Measurements from ENCODE around the gene ANKRD13A. TPM values are rescaled to one million over a fixed set of nuclear protein-coding genes. Genes with fewer than 3 reads are reported as not detected.

ANKRD13A gene
- total and polyA plus RNA-seq, 4 donors: 31.2 to 46.1 (median 37.3) TPM

DNA sequence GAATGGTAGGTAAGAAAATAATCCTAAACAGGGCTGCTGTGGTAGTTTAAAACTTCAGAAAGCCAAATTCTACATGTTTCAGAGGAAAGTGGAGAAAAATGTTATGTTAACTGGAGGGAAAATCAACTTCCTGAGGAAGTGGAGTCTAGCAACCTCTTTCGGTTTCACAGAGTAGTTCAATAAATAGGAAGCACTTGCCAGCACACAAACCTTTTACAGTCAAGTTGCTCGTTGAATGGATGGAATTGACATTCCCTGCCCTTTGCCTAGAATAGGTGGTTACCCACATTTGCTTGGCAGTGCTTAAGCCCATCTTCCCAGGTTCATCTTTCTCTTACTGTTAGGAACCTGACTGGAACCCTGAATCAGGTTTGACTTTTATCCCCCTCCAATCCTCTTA is 15.9 kb downstream of the ANKRD13A start:
- 100% methylated on average over 1 of the region's 2 CpGs for WGBS (ENCODE audit: insufficient coverage)

GRCh38 chr12:110020956-110021355 is 21.7 kb downstream of the ANKRD13A start:
- Histone ChIP-seq H3K27ac (ENCODE audit: low read depth, low read length) (no peak overlapping the region), H3K27me3 (ENCODE audit: control insufficient read depth, insufficient read depth, low read length) (no peaks in the 10 kb centered on the region), H3K4me1 (ENCODE audit: control insufficient read depth, insufficient read depth, low read length) (peaks cover 11% of the 10 kb centered on the region), H3K4me3 (ENCODE audit: low read depth, low read length) (no peak overlapping the region), H3K9me3 (ENCODE audit: control insufficient read depth, insufficient read depth, low read length) (no peaks in the 10 kb centered on the region), H3K36me3 (ENCODE audit: control insufficient read depth, insufficient read depth, low read length) (peaks cover 32% of the 10 kb centered on the region)
- 83% methylated on average over 4 of the region's 4 CpGs for WGBS (ENCODE audit: insufficient coverage)
- no peak for DNase-seq (ENCODE audit: low read depth in 4 of 6, low spot score in 6 of 6)

More for the DNA sequence above, 15.9 kb downstream of the ANKRD13A start:
- no peaks in the 10 kb centered on the region for H3K27me3 ChIP-seq (ENCODE audit: control insufficient read depth, insufficient read depth, low read length)
- H3K4me1 ChIP-seq (ENCODE audit: control insufficient read depth, insufficient read depth, low read length): no peaks in the 10 kb centered on the region
- no peak overlapping the region for H3K27ac ChIP-seq (ENCODE audit: low read depth, low read length)
- H3K36me3 ChIP-seq (ENCODE audit: control insufficient read depth, insufficient read depth, low read length): peaks cover 37% of the 10 kb centered on the region
- no peak overlapping the region for H3K4me3 ChIP-seq (ENCODE audit: low read depth, low read length)
- H3K9me3 ChIP-seq (ENCODE audit: control insufficient read depth, insufficient read depth, low read length): no peaks in the 10 kb centered on the region
- no peak for DNase-seq (ENCODE audit: low read depth in 4 of 6, low spot score in 6 of 6)

- H3K27ac ChIP-seq (ENCODE audit: low read depth, low read length): no peak overlapping the region
These were observed 24.1 kb downstream of the ANKRD13A start for GRCh38 chr12:110023059-110023980.

DNA sequence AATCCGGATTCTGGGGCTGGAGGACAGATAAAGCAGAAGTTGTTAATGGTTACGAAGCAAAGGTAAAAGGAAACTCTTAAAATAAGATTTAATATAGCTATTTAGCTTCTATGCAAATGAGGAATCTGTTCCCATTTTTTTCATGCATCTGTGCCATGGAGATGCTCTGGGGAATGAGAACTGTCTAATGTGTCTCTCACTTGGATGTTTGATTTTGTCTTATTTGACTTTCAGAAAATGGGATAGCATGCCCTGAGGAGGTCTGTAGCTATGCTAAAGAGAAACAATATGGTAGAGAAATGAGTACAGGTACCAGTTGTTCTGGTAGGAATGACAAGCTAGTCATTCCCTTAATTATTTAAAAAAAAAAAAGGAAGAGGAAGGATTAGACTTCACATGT is 24.8 kb downstream of the ANKRD13A start:
- peaks cover 11% of the 10 kb centered on the region for H3K4me1 ChIP-seq (ENCODE audit: control insufficient read depth, insufficient read depth, low read length)
- H3K27me3 ChIP-seq (ENCODE audit: control insufficient read depth, insufficient read depth, low read length): no peaks in the 10 kb centered on the region
- H3K9me3 ChIP-seq (ENCODE audit: control insufficient read depth, insufficient read depth, low read length): no peaks in the 10 kb centered on the region
- no peak overlapping the region for H3K4me3 ChIP-seq (ENCODE audit: low read depth, low read length)
- peak overlapping the region; percentile 81 for H3K27ac ChIP-seq (ENCODE audit: low read depth, low read length)
- peaks cover 30% of the 10 kb centered on the region for H3K36me3 ChIP-seq (ENCODE audit: control insufficient read depth, insufficient read depth, low read length)
- no CpG with 5 or more reads among the region's 2 CpGs for WGBS (ENCODE audit: insufficient coverage)
- DNase-seq (ENCODE audit: low read depth in 4 of 6, low spot score in 6 of 6): peak in 1 of 6 donors; percentile 70

More at GRCh38 chr12:110023059-110023980, 24.1 kb downstream of the ANKRD13A start:
- H3K36me3 ChIP-seq (ENCODE audit: control insufficient read depth, insufficient read depth, low read length): peaks cover 31% of the 10 kb centered on the region
- no peaks in the 10 kb centered on the region for H3K9me3 ChIP-seq (ENCODE audit: control insufficient read depth, insufficient read depth, low read length)
- H3K27me3 ChIP-seq (ENCODE audit: control insufficient read depth, insufficient read depth, low read length): no peaks in the 10 kb centered on the region
- H3K4me1 ChIP-seq (ENCODE audit: control insufficient read depth, insufficient read depth, low read length): peaks cover 11% of the 10 kb centered on the region
- 37% methylated on average over 3 of the region's 5 CpGs for WGBS (ENCODE audit: insufficient coverage)
- no peak overlapping the region for H3K4me3 ChIP-seq (ENCODE audit: low read depth, low read length)
- peak in 2 of 6 donors; percentile 28 to 30 for DNase-seq (ENCODE audit: low read depth in 4 of 6, low spot score in 6 of 6)

DNA sequence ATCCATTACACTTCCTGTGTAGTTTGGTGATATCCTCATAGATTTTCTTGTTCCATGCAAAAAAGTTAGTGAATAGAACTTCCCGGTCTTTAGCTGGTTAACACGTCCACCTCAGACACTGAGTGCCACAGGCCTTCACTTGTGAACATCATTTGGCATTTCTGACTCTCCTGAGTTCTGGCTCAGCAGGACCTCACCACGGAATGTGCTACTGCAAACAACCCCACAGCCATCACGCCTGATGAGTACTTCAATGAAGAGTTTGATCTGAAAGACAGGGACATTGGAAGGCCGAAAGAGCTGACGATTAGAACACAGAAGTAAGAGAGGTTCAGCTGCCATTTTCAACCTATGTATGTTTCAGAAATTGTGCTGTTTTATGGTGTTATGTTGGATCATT is 29.1 kb downstream of the ANKRD13A start:
- DNase-seq (ENCODE audit: low read depth in 4 of 6, low spot score in 6 of 6): no peak
- H3K4me3 ChIP-seq (ENCODE audit: low read depth, low read length): no peak overlapping the region
- H3K27ac ChIP-seq (ENCODE audit: low read depth, low read length): no peak overlapping the region
- H3K36me3 ChIP-seq (ENCODE audit: control insufficient read depth, insufficient read depth, low read length): peaks cover 31% of the 10 kb centered on the region
- H3K4me1 ChIP-seq (ENCODE audit: control insufficient read depth, insufficient read depth, low read length): peaks cover 8% of the 10 kb centered on the region
- WGBS (ENCODE audit: insufficient coverage): 70% methylated on average over 2 of the region's 6 CpGs
- no peaks in the 10 kb centered on the region for H3K27me3 ChIP-seq (ENCODE audit: control insufficient read depth, insufficient read depth, low read length)
- no peaks in the 10 kb centered on the region for H3K9me3 ChIP-seq (ENCODE audit: control insufficient read depth, insufficient read depth, low read length)

DNA sequence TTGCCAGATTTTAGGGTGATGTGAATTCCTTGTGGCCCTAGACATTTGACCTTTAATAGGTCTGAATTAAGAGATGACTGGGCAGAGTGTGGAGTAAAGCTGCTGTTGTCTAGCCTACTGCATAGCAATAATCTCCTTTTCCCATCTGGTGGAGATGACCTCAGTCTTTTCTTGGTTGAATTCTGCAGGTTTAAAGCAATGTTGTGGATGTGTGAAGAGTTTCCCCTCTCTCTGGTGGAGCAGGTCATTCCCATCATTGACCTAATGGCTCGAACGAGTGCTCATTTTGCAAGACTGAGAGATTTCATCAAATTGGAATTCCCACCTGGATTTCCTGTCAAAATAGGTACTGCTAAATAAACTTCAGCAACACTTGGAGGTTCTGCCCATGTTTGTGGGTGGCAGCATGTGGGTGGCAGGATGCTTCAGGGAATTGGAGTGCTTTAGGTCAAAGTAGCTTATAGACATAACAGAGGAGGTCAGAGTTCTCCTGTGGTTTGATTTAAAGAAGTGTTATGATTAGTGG is 30.1 kb downstream of the ANKRD13A start:
- Histone ChIP-seq H3K4me3 (ENCODE audit: low read depth, low read length) (no peak overlapping the region), H3K4me1 (ENCODE audit: control insufficient read depth, insufficient read depth, low read length) (peaks cover 8% of the 10 kb centered on the region), H3K36me3 (ENCODE audit: control insufficient read depth, insufficient read depth, low read length) (peaks cover 31% of the 10 kb centered on the region), H3K9me3 (ENCODE audit: control insufficient read depth, insufficient read depth, low read length) (no peaks in the 10 kb centered on the region), H3K27me3 (ENCODE audit: control insufficient read depth, insufficient read depth, low read length) (no peaks in the 10 kb centered on the region), H3K27ac (ENCODE audit: low read depth, low read length) (no peak overlapping the region)
- WGBS (ENCODE audit: insufficient coverage): 100% methylated on average over 2 of the region's 2 CpGs
- DNase-seq (ENCODE audit: low read depth in 4 of 6, low spot score in 6 of 6): no peak

DNA sequence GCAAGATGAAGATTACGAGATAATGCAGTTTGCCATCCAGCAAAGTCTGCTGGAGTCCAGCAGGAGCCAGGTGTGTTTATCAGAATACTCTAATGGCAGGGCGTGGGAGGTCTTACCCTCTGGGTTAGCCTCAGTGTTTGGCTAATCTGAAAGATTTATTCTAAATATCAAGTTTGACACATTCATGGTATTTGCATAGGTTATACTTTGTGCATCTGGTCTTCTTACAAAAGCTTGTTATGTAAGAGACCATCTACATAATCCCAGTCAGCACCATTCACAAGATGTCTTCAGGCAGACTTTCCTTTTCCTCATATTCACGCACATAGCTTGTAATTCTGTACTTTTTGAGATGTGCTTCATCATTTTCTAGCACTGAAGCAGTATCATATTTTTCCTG is 34.7 kb downstream of the ANKRD13A start:
- 88% methylated on average over 1 of the region's 3 CpGs for WGBS (ENCODE audit: insufficient coverage)

GRCh38 chr12:110035534-110036104 is 36.4 kb downstream of the ANKRD13A start:
- DNase-seq (ENCODE audit: low read depth in 4 of 6, low spot score in 6 of 6): no peak
- H3K9me3 ChIP-seq (ENCODE audit: control insufficient read depth, insufficient read depth, low read length): no peaks in the 10 kb centered on the region
- no peaks in the 10 kb centered on the region for H3K27me3 ChIP-seq (ENCODE audit: control insufficient read depth, insufficient read depth, low read length)
- peaks cover 6% of the 10 kb centered on the region for H3K4me1 ChIP-seq (ENCODE audit: control insufficient read depth, insufficient read depth, low read length)
- peaks cover 35% of the 10 kb centered on the region for H3K36me3 ChIP-seq (ENCODE audit: control insufficient read depth, insufficient read depth, low read length)
- H3K4me3 ChIP-seq (ENCODE audit: low read depth, low read length): no peak overlapping the region
- no peak overlapping the region for H3K27ac ChIP-seq (ENCODE audit: low read depth, low read length)
- 95% methylated on average over 6 of the region's 7 CpGs for WGBS (ENCODE audit: insufficient coverage)

More for the DNA sequence above, 34.7 kb downstream of the ANKRD13A start:
- H3K4me3 ChIP-seq (ENCODE audit: low read depth, low read length): no peak overlapping the region
- H3K9me3 ChIP-seq (ENCODE audit: control insufficient read depth, insufficient read depth, low read length): no peaks in the 10 kb centered on the region
- H3K4me1 ChIP-seq (ENCODE audit: control insufficient read depth, insufficient read depth, low read length): peaks cover 6% of the 10 kb centered on the region
- peaks cover 38% of the 10 kb centered on the region for H3K36me3 ChIP-seq (ENCODE audit: control insufficient read depth, insufficient read depth, low read length)
- H3K27me3 ChIP-seq (ENCODE audit: control insufficient read depth, insufficient read depth, low read length): no peaks in the 10 kb centered on the region
- H3K27ac ChIP-seq (ENCODE audit: low read depth, low read length): no peak overlapping the region
- no peak for DNase-seq (ENCODE audit: low read depth in 4 of 6, low spot score in 6 of 6)

- Histone ChIP-seq H3K36me3 (ENCODE audit: control insufficient read depth, insufficient read depth, low read length) (peaks cover 35% of the 10 kb centered on the region), H3K9me3 (ENCODE audit: control insufficient read depth, insufficient read depth, low read length) (no peaks in the 10 kb centered on the region), H3K4me1 (ENCODE audit: control insufficient read depth, insufficient read depth, low read length) (peaks cover 6% of the 10 kb centered on the region), H3K27ac (ENCODE audit: low read depth, low read length) (no peak overlapping the region), H3K27me3 (ENCODE audit: control insufficient read depth, insufficient read depth, low read length) (no peaks in the 10 kb centered on the region), H3K4me3 (ENCODE audit: low read depth, low read length) (no peak overlapping the region)
- WGBS (ENCODE audit: insufficient coverage): 76% methylated on average over 5 of the region's 5 CpGs
- DNase-seq (ENCODE audit: low read depth in 4 of 6, low spot score in 6 of 6): peak in 1 of 6 donors; percentile 38
These were observed 38.1 kb downstream of the ANKRD13A start for GRCh38 chr12:110037315-110037714.
